IMR-90 (cell line): ENCODE measurements around the gene CHAC1. TPM values are rescaled to one million over a fixed set of nuclear protein-coding genes. Genes with fewer than 3 reads are reported as not detected.
A peak's percentile ranks its signal among the peaks of the same experiment; 100 is the strongest.

Source experiments
- ATAC-seq: fragments of 200-7000 bp; cut with Tn5 transposase; 2 replicates; pipeline ENCODE4 v1.9.1; 2020; ENCODE audit warnings: low read depth, mild to moderate bottlenecking, moderate library complexity
- BruUV-seq: library from RNA; stranded (reverse); fragments of 400-500 nt; replicated peaks from 2 replicates; lab custom pipeline; 2021; lab: Mats Ljungman, UMichigan
- CTCF ChIA-PET: fragments of 300-600 bp; formaldehyde crosslinking; extraction: SDS; loops from one replicate; lab custom pipeline; 2021; ENCODE audit warnings: antibody characterized with exemption; lab: Yijun Ruan, JAX
- POLR2A ChIA-PET: fragments of 300-600 bp; sonication (Branson Sonifier 250); formaldehyde crosslinking; loops from one replicate; lab custom pipeline; 2022; ENCODE audit warnings: antibody characterized with exemption; ENCODE audit not compliant: unreplicated experiment; lab: Charles Lee
- DNase-seq: peaks from one replicate; pipeline ENCODE4 v3.0.0; 2013
- H2AFZ ChIP-seq: replicated peaks from 2 replicates; pipeline ENCODE3; 2013; ENCODE audit warnings: low read length, mild to moderate bottlenecking; ENCODE audit not compliant: poor library complexity
- H2AK5ac ChIP-seq: 2 replicates; pipeline ENCODE4 v1.6.1; 2013; ENCODE audit warnings: low read depth, low read length, inconsistent platforms
- H2AK9ac ChIP-seq: replicated peaks from 2 replicates; pipeline ENCODE3; 2013; ENCODE audit warnings: mild to moderate bottlenecking, low read depth, low read length, moderate library complexity; ENCODE audit not compliant: poor library complexity
- H2BK120ac ChIP-seq: 2 replicates; pipeline ENCODE4 v1.6.1; 2013; ENCODE audit warnings: low read depth, low read length, inconsistent platforms
- H2BK15ac ChIP-seq: 3 replicates; pipeline ENCODE4 v1.6.1; 2013; ENCODE audit warnings: low read depth, low read length, inconsistent platforms
- H2BK20ac ChIP-seq: 2 replicates; pipeline ENCODE4 v1.6.1; 2013; ENCODE audit warnings: low read depth, mild to moderate bottlenecking, inconsistent platforms, low read length, moderate library complexity
- H2BK5ac ChIP-seq: 2 replicates; pipeline ENCODE4 v1.6.1; 2013; ENCODE audit warnings: mild to moderate bottlenecking, low read depth, low read length, inconsistent platforms; ENCODE audit not compliant: poor library complexity, severe bottlenecking
- H3K14ac ChIP-seq: replicated peaks from 2 replicates; pipeline ENCODE4 v1.6.1; 2013; ENCODE audit warnings: low read depth, low read length, inconsistent platforms
- H3K18ac ChIP-seq: 2 replicates; pipeline ENCODE4 v1.6.1; 2013; ENCODE audit warnings: low read depth, low read length, control low read depth
- H3K23ac ChIP-seq: 2 replicates; pipeline ENCODE4 v1.6.1; 2013; ENCODE audit warnings: low read depth, low read length, inconsistent platforms
- H3K27ac ChIP-seq: 2 replicates; pipeline ENCODE4 v1.5.1; 2013; ENCODE audit warnings: mild to moderate bottlenecking, control low read depth, low read length; ENCODE audit not compliant: insufficient read depth
- H3K27me3 ChIP-seq: 2 replicates; pipeline ENCODE4 v1.6.1; 2013; ENCODE audit warnings: low read length; ENCODE audit not compliant: control insufficient read depth, insufficient read depth
- H3K36me3 ChIP-seq: 2 replicates; pipeline ENCODE4 v1.6.1; 2013; ENCODE audit warnings: low read length, mixed read lengths; ENCODE audit not compliant: control insufficient read depth, insufficient read depth
- H3K4ac ChIP-seq: 2 replicates; pipeline ENCODE4 v1.6.1; 2013; ENCODE audit warnings: low read depth, low read length, inconsistent platforms
- H3K4me1 ChIP-seq: 2 replicates; pipeline ENCODE4 v1.6.1; 2013; ENCODE audit warnings: low read length, mixed read lengths; ENCODE audit not compliant: control insufficient read depth, insufficient read depth
- H3K4me2 ChIP-seq: 2 replicates; pipeline ENCODE4 v1.6.1; 2013; ENCODE audit warnings: low read depth, mild to moderate bottlenecking, control low read depth, low read length, moderate library complexity
- H3K4me3 ChIP-seq: 2 replicates; pipeline ENCODE4 v1.5.1; 2013; ENCODE audit warnings: low read depth, mild to moderate bottlenecking, control low read depth, low read length, moderate library complexity; ENCODE audit not compliant: insufficient read depth
- H3K56ac ChIP-seq: 2 replicates; pipeline ENCODE4 v1.6.1; 2013; ENCODE audit warnings: low read length, inconsistent platforms; ENCODE audit not compliant: insufficient read depth; ENCODE audit errors: extremely low read depth
- H3K79me1 ChIP-seq, 2 experiments: 2 replicates each; pipeline ENCODE4 v1.6.1; 2013; ENCODE audit warnings: low read length in 2 of 2, inconsistent platforms in 1 of 2, low read depth in 1 of 2
- H3K9ac ChIP-seq: 2 replicates; pipeline ENCODE4 v1.6.1; 2013; ENCODE audit warnings: low read depth, low read length, control low read depth
- H3K9me1 ChIP-seq: 2 replicates; pipeline ENCODE4 v1.6.1; 2013; ENCODE audit warnings: low read length, inconsistent platforms; ENCODE audit not compliant: insufficient read depth
- H3K9me3 ChIP-seq: 2 replicates; pipeline ENCODE4 v1.6.1; 2013; ENCODE audit warnings: low read length; ENCODE audit not compliant: control insufficient read depth, insufficient read depth
- H4K20me1 ChIP-seq: 2 replicates; pipeline ENCODE4 v1.6.1; 2013; ENCODE audit warnings: low read length, inconsistent platforms; ENCODE audit not compliant: insufficient read depth
- H4K5ac ChIP-seq: 2 replicates; pipeline ENCODE4 v1.6.1; 2013; ENCODE audit warnings: mild to moderate bottlenecking, low read depth, low read length, control low read depth
- H4K8ac ChIP-seq, 2 experiments: 2 replicates each; pipeline ENCODE4 v1.6.1; 2013; ENCODE audit warnings: low read depth in 2 of 2, low read length in 2 of 2, control low read depth in 1 of 2, inconsistent platforms in 1 of 2
- H4K91ac ChIP-seq: 2 replicates; pipeline ENCODE4 v1.6.1; 2013; ENCODE audit warnings: low read depth, low read length, inconsistent platforms; ENCODE audit not compliant: insufficient read depth
- BHLHE40 ChIP-seq: fragments of 150-350 bp; IDR thresholded peaks from 2 replicates; pipeline ENCODE4 v1.6.1; 2016; ENCODE audit warnings: mild to moderate bottlenecking, low read depth, low read length
- CTCF ChIP-seq: conservative IDR thresholded peaks from 2 replicates; pipeline ENCODE4 v1.5.1; 2012; ENCODE audit warnings: mild to moderate bottlenecking, low read depth, low read length, improper control_type of control experiment
- POLR2A ChIP-seq: IDR thresholded peaks from 2 replicates; pipeline ENCODE4 v1.6.1; 2012; ENCODE audit warnings: mild to moderate bottlenecking, low read depth, low read length
- RCOR1 ChIP-seq: IDR thresholded peaks from 2 replicates; pipeline ENCODE4 v1.6.1; 2012; ENCODE audit warnings: mild to moderate bottlenecking, low read length, improper control_type of control experiment; ENCODE audit not compliant: insufficient replicate concordance
- USF2 ChIP-seq: fragments of 150-350 bp; IDR thresholded peaks from 2 replicates; pipeline ENCODE4 v1.6.1; 2017; ENCODE audit warnings: mild to moderate bottlenecking, antibody characterized with exemption, low read length, low read depth
- WGBS, 2 experiments: methylation state at CpG; one replicate each; pipeline versions ENCODE4 v1.1.5 to v1.1.7; 2013; ENCODE audit warnings: missing lambda C conversion rate in 2 of 2; ENCODE audit not compliant: insufficient read length in 1 of 2; ENCODE audit errors: extremely low coverage in 2 of 2; 5-methylcytosine and 5-hydroxymethylcytosine counted together
- dilution Hi-C: fragments of 300-500 bp; cut with HindIII; formaldehyde crosslinking; loops from one replicate; pipeline ENCODE4 v1.14.3; 2018; ENCODE audit warnings: low sequenced_read_pairs; ENCODE audit not compliant: unreplicated experiment
- in situ Hi-C: fragments of 300-500 bp; cut with MboI; formaldehyde crosslinking; loops from 3 replicates; pipeline ENCODE4 v1.14.3; 2019; ENCODE audit warnings: low sequenced_read_pairs, inconsistent platforms, mixed read lengths
- intact Hi-C: fragments of 100-400 bp; cut with micrococcal nuclease; formaldehyde crosslinking; loops from 2 replicates; pipeline ENCODE4 v1.10.0; 2022
- polyA plus RNA-seq, 3 experiments: library from polyadenylated mRNA; depleted of rRNA; stranded (reverse); fragments of >200 nt; gene quantifications; 2 replicates each; pipeline ENCODE4 v1.2.3, GENCODE V29; 2012; ENCODE audit warnings: low replicate concordance in 1 of 3
- total RNA-seq: library from RNA; depleted of rRNA; stranded (reverse); fragments of >200 nt; gene quantifications from 2 replicates; pipeline ENCODE4 v1.2.3, GENCODE V29; 2012

The CHAC1 gene
- total and polyA plus RNA-seq, 2 of the 4 experiments (the other 2 are of a cell fraction), result 51.3 to 77.8 TPM

- POLR2A ChIA-PET, result no interaction called here
- Histone ChIP-seq H3K14ac (peak overlapping the region; percentile 40), H3K27me3 (peaks cover 26% of the 10 kb centered on the region), H3K18ac (no peak overlapping the region), H2BK5ac (no peak overlapping the region), H3K4me2 (peak overlapping the region; percentile 99), H2AK5ac (0 out of 2 replicates have a peak overlapping the region, but pooled peaks have one; percentile 56), H3K27ac (no peak overlapping the region; the same call in 1 of the 2 replicates), H3K4me3 (peak overlapping the region; percentile 85), H3K23ac (peak overlapping the region; percentile 77; the same call in 1 of the 2 replicates), H3K9me3 (no peaks in the 10 kb centered on the region), H4K8ac (peak overlapping the region in 1 of 2 experiments; percentile 15; a peak in 1 of 4 replicates), H4K91ac (peak overlapping the region; percentile 21), H2AFZ (peak overlapping the region; percentile 96), H3K36me3 (peaks cover under 1% of the 10 kb centered on the region; the same call in 1 of the 2 replicates), H2BK20ac (no peak overlapping the region), H3K4ac (peak overlapping the region; percentile 50), H3K79me1 (peaks cover 0 to 47% of the 10 kb centered on the region in 2 experiments; a peak in 3 of 4 replicates), H3K56ac (no peak overlapping the region), H3K9me1 (peaks cover 16% of the 10 kb centered on the region), H2AK9ac (peak overlapping the region; percentile 60), H4K5ac (no peak overlapping the region), H2BK15ac (no peak overlapping the region; the same call in 2 of the 3 replicates), H3K9ac (peak overlapping the region; percentile 58), H3K4me1 (peaks cover 21% of the 10 kb centered on the region), H4K20me1 (peaks cover 38% of the 10 kb centered on the region), H2BK120ac (no peak overlapping the region)
- peak; percentile 71 for ATAC-seq
- WGBS, 2 experiments, result 2% methylated on average over 24 of the region's 56 CpGs; no CpG with 5 or more reads in 1 of the 2 experiments
- CTCF ChIA-PET, result interaction anchor here (0.6 to 2.5 kb wide), 10 partner anchors 12 to 95 kb away, joined by 3 to 12 read pairs (median 4); no protein-coding TSS in a partner anchor
- no peak for TF ChIP-seq BHLHE40
- TF ChIP-seq CTCF, result 0 out of 2 replicates have a peak, but pooled peaks have one; percentile 7
- TF ChIP-seq POLR2A, result no peak
- TF ChIP-seq RCOR1, result no peak
- TF ChIP-seq USF2, result no peak
- BruUV-seq, result no TSS peak
- dilution Hi-C loops, result no loop called here
- in situ Hi-C loops, result no loop called here
- peak; percentile 64 for DNase-seq
- intact Hi-C loops, result no loop called here
These were observed 23.4 kb upstream of the CHAC1 start for GRCh38 chr15:40929660-40930429.
